Astrocyte (in vitro differentiated cells and primary cell): ENCODE data around the gene HSPB7.

Source experiments
- CTCF ChIP-seq: IDR thresholded peaks from 2 replicates; pipeline ENCODE4 v1.5.1; 2011; ENCODE audit warnings: low read depth, mild to moderate bottlenecking, inconsistent platforms, low read length, moderate library complexity; ENCODE audit not compliant: insufficient read depth
- EZH2 ChIP-seq: IDR thresholded peaks from 2 replicates; pipeline ENCODE4 v1.6.1; 2012; ENCODE audit warnings: mild to moderate bottlenecking, low read length, inconsistent platforms; ENCODE audit not compliant: insufficient read depth

GRCh38 chr1:16031551-16031950 lies 13.7 kb upstream of the HSPB7 start:
- no peak for TF ChIP-seq CTCF
- no peak for TF ChIP-seq EZH2
